OCI-LY1 (cell line): ENCODE data around the gene BORA.
"Not testable (repeated sequence)": the region's sequence is repeated elsewhere in the genome, so short reads cannot be mapped to it uniquely, and the experiment has no call there.

Experiments
- H2AFZ ChIP-seq: fragments of 200-600 bp; sonication (generic), shearing (Covaris generic); 2 replicates; pipeline ENCODE4 v1.6.0; 2014; ENCODE audit warnings: antibody characterized with exemption, mild to moderate bottlenecking, low read length
- H3F3A ChIP-seq: fragments of 200-600 bp; sonication (generic), shearing (Covaris generic); 2 replicates; pipeline ENCODE4 v1.6.0; 2014; ENCODE audit warnings: mild to moderate bottlenecking, antibody characterized with exemption, low read length, moderate library complexity; ENCODE audit not compliant: insufficient read depth
- H3K27ac ChIP-seq: fragments of 200-600 bp; sonication (generic); 2 replicates; pipeline ENCODE4 v1.5.1; 2014; ENCODE audit warnings: low read length, mixed run types, mild to moderate bottlenecking, low read depth; ENCODE audit not compliant: poor library complexity, severe bottlenecking
- H3K27me3 ChIP-seq: fragments of 200-600 bp; sonication (generic); 2 replicates; pipeline ENCODE4 v1.6.0; 2014; ENCODE audit warnings: antibody characterized with exemption, mild to moderate bottlenecking, low read length, moderate library complexity; ENCODE audit not compliant: insufficient read depth
- H3K36me3 ChIP-seq: fragments of 200-600 bp; sonication (generic); 2 replicates; pipeline ENCODE4 v1.6.1; 2014; ENCODE audit warnings: mild to moderate bottlenecking, antibody characterized with exemption, low read length, moderate library complexity, mixed read lengths; ENCODE audit not compliant: insufficient read depth
- H3K4me1 ChIP-seq: fragments of 200-600 bp; sonication (generic); 2 replicates; pipeline ENCODE4 v1.5.1; 2014; ENCODE audit warnings: mild to moderate bottlenecking, low read length, moderate library complexity; ENCODE audit not compliant: insufficient read depth, severe bottlenecking
- H3K4me2 ChIP-seq: fragments of 200-600 bp; sonication (generic), shearing (Covaris generic); 2 replicates; pipeline ENCODE4 v1.6.1; 2014; ENCODE audit warnings: low read length
- H3K4me3 ChIP-seq: fragments of 200-600 bp; sonication (generic); 2 replicates; pipeline ENCODE4 v1.5.1; 2014; ENCODE audit warnings: low read length, low read depth, mild to moderate bottlenecking, mixed read lengths; ENCODE audit not compliant: poor library complexity, severe bottlenecking
- H3K79me2 ChIP-seq: fragments of 200-600 bp; shearing (Covaris generic); 2 replicates; pipeline ENCODE4 v1.6.1; 2016; ENCODE audit warnings: mixed run types, low read length, mixed read lengths; ENCODE audit not compliant: insufficient read depth
- H3K9ac ChIP-seq: fragments of 200-600 bp; sonication (generic), shearing (Covaris generic); 2 replicates; pipeline ENCODE4 v1.6.1; 2014; ENCODE audit warnings: mild to moderate bottlenecking, low read length, mixed read lengths
- H3K9me2 ChIP-seq: fragments of 200-600 bp; sonication (generic), shearing (Covaris generic); 2 replicates; pipeline ENCODE4 v1.6.1; 2014; ENCODE audit warnings: low read depth, mild to moderate bottlenecking, low read length, mixed read lengths
- H3K9me3 ChIP-seq: fragments of 200-600 bp; shearing (Covaris generic); 2 replicates; pipeline ENCODE4 v1.6.1; 2014; ENCODE audit warnings: low read length, mixed read lengths
- H4K20me1 ChIP-seq: fragments of 200-600 bp; sonication (generic), shearing (Covaris generic); 2 replicates; pipeline ENCODE4 v1.6.0; 2016; ENCODE audit warnings: mild to moderate bottlenecking, low read length; ENCODE audit not compliant: insufficient read depth
- CTCF ChIP-seq: fragments of 200-600 bp; sonication (generic), shearing (Covaris generic); IDR thresholded peaks from 2 replicates; pipeline ENCODE4 v1.5.1; 2017; ENCODE audit warnings: mild to moderate bottlenecking, antibody characterized with exemption, low read length, moderate library complexity, mixed read lengths
- EZH2 ChIP-seq: fragments of 200-600 bp; sonication (generic), shearing (Covaris generic); IDR thresholded peaks from 2 replicates; pipeline ENCODE4 v1.8.0; 2017; ENCODE audit warnings: borderline replicate concordance, mixed run types, mild to moderate bottlenecking, antibody characterized with exemption, low read length, moderate library complexity, mixed read lengths

The BORA gene

GRCh38 chr13:72782717-72783116 lies 55.0 kb downstream of the BORA start:
- peaks cover 44% of the 10 kb centered on the region for H3K36me3 ChIP-seq
- peaks cover 65% of the 10 kb centered on the region for H3K79me2 ChIP-seq
- H3F3A ChIP-seq = no peaks in the 10 kb centered on the region

GRCh38 chr13:72784679-72785078 lies 57.0 kb downstream of the BORA start:
- H4K20me1 ChIP-seq, H3K27me3 ChIP-seq, H3K9ac ChIP-seq, H3F3A ChIP-seq, H3K4me3 ChIP-seq, H3K9me3 ChIP-seq, H2AFZ ChIP-seq, H3K27ac ChIP-seq, H3K9me2 ChIP-seq, H3K4me2 ChIP-seq: not testable (repeated sequence)
- peaks cover 28% of the 10 kb centered on the region for H3K4me1 ChIP-seq
- peaks cover 52% of the 10 kb centered on the region for H3K79me2 ChIP-seq
- H3K36me3 ChIP-seq = peaks cover 26% of the 10 kb centered on the region; the same call in 1 of the 2 replicates

More at GRCh38 chr13:72782717-72783116, 55.0 kb downstream of the BORA start:
- H3K9ac ChIP-seq = peak overlapping the region; percentile 78
- H3K9me2 ChIP-seq = no peaks in the 10 kb centered on the region
- H3K4me3 ChIP-seq = peak overlapping the region; percentile 78
- no peaks in the 10 kb centered on the region for H3K27me3 ChIP-seq
- H3K4me2 ChIP-seq = peak overlapping the region; percentile 85
- TF ChIP-seq CTCF = no peak
- TF ChIP-seq EZH2 = no peak
- no peaks in the 10 kb centered on the region for H3K9me3 ChIP-seq
- H4K20me1 ChIP-seq = no peaks in the 10 kb centered on the region
- no peak overlapping the region for H2AFZ ChIP-seq
- H3K27ac ChIP-seq = no peak overlapping the region
- peaks cover 35% of the 10 kb centered on the region for H3K4me1 ChIP-seq

DNA sequence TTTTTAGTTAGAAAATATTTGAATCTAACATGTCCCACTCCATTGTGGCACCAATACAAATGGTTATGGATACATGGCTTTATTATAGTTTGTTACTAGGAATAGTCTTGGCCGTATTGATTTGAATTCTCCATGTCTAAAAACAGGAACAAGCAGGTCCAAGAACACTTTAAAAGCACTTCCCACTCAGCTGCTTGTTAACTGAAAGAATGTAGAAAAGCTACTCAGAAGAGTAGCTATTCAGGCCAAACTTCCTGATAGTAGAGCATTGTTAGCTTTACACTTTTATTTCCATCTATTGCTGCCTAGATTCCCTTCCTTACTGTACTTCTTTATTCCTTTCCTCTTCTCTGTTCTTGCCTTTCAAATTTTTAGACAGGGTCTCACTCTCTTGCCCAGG lies 61.1 kb downstream of the BORA start:
- H3K9me3 ChIP-seq = 0 out of 2 replicates have a peak, but pooled peaks cover 2% of the 10 kb centered on the region
- no peaks in the 10 kb centered on the region for H3K9me2 ChIP-seq
- H3K9ac ChIP-seq = no peak overlapping the region
- H3K36me3 ChIP-seq = peaks cover 44% of the 10 kb centered on the region
- peaks cover 1% of the 10 kb centered on the region for H3K4me1 ChIP-seq
- no peaks in the 10 kb centered on the region for H4K20me1 ChIP-seq
- H3F3A ChIP-seq = no peaks in the 10 kb centered on the region
- H3K4me3 ChIP-seq = no peak overlapping the region
- H2AFZ ChIP-seq = no peak overlapping the region
- peaks cover 15% of the 10 kb centered on the region for H3K79me2 ChIP-seq
- H3K27ac ChIP-seq = no peak overlapping the region
- H3K27me3 ChIP-seq = no peaks in the 10 kb centered on the region
- TF ChIP-seq EZH2 (no peak), CTCF (no peak)
- H3K4me2 ChIP-seq = no peak overlapping the region

- Histone ChIP-seq H3K4me2 (no peak overlapping the region), H3F3A (no peaks in the 10 kb centered on the region)
- TF ChIP-seq CTCF (no peak), EZH2 (no peak)
Measured at GRCh38 chr13:72792640-72793039, 64.9 kb downstream of the BORA start.

More at GRCh38 chr13:72792640-72793039, 64.9 kb downstream of the BORA start:
- Histone ChIP-seq H3K79me2 (0 out of 2 replicates have a peak, but pooled peaks cover 4% of the 10 kb centered on the region), H3K4me1 (no peaks in the 10 kb centered on the region), H2AFZ (no peak overlapping the region), H3K9me2 (no peaks in the 10 kb centered on the region), H3K36me3 (peaks cover 59% of the 10 kb centered on the region), H3K9ac (no peak overlapping the region), H4K20me1 (no peaks in the 10 kb centered on the region), H3K4me3 (no peak overlapping the region), H3K9me3 (0 out of 2 replicates have a peak, but pooled peaks cover 2% of the 10 kb centered on the region), H3K27me3 (no peaks in the 10 kb centered on the region), H3K27ac (no peak overlapping the region)
